Liver (tissue), 2 donors: ENCODE data around the gene NDUFS4.

ENCODE experiments used
- RAD21 ChIP-seq, 2 donors: IDR thresholded peaks; 2 replicates each; pipeline ENCODE4 v1.6.1; 2016; ENCODE audit warnings: antibody characterized with exemption in 2 of 2, mild to moderate bottlenecking in 2 of 2
- SP1 ChIP-seq: IDR thresholded peaks from 2 replicates; pipeline ENCODE4 v1.6.1; 2018; ENCODE audit warnings: antibody characterized with exemption, mild to moderate bottlenecking
- TAF1 ChIP-seq: conservative IDR thresholded peaks from 2 replicates; pipeline ENCODE4 v1.6.1; 2016; ENCODE audit warnings: antibody characterized with exemption, mild to moderate bottlenecking
- TF ChIP-seq, protein P1 (sequence below): IDR thresholded peaks from 2 replicates; pipeline ENCODE4 v1.6.1; 2016; ENCODE audit warnings: antibody characterized with exemption
- donor health status: healthy.

DNA sequence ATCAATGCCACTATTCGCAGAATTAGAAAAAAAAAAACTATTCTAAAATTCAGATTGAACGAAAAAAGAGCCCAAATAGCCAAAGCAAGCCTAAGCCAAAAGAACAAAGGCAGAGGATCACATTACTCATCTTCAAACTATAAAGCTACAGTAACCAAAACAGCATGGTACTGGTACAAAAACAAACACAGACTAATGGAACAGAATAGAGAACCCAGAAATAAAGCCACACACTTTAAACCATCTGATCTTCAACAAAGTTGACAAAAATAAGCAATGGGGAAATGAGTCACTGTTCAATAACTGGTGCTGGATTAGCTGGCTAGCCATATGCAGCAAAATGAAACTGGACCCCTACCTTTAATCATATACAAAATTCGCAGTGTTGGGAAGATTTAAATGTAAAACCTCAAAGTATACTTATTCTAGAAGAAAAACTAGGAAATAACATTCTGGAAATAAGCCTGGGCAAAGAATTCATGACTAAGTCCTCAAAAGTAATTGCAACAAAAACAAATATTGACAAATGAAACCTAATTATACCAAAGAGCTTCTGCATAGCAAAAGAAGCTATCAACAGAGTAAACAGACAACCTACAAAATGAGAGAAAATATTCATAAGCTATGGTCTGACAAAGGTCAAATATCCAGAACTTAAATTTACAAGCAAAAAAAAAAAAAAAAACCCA, 153.7 kb downstream of the NDUFS4 start:
- no peak for TF ChIP-seq RAD21 (IDR thresholded peaks at IDR 0.05)
- no peak for TF ChIP-seq SP1
- TF ChIP-seq, protein P1, sequence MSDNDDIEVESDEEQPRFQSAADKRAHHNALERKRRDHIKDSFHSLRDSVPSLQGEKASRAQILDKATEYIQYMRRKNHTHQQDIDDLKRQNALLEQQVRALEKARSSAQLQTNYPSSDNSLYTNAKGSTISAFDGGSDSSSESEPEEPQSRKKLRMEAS: no peak
- TF ChIP-seq TAF1: no peak
